DMS53 treated with DMSO at 0.1 percent for 48 hours (cell line): ENCODE data around the gene PPP1R14D.
A peak's percentile ranks its signal among the peaks of the same experiment; 100 is the strongest.

Source experiments
- DNase-seq: peaks from one replicate; lab custom pipeline; 2025; ENCODE audit not compliant: unreplicated experiment; lab: John Stamatoyannopoulos, UW

PPP1R14D gene

GRCh38 chr15:40787344-40787841 lies 41.1 kb downstream of the PPP1R14D start:
- DNase-seq = peak; percentile 87

- DNase-seq = no peak
These were observed 42.7 kb downstream of the PPP1R14D start for GRCh38 chr15:40785814-40786213.

- DNase-seq = no peak
These were observed 43.3 kb downstream of the PPP1R14D start for GRCh38 chr15:40785164-40785563.

- DNase-seq = peak; percentile 66
These were observed 45.8 kb downstream of the PPP1R14D start for GRCh38 chr15:40782609-40783227.

- no peak for DNase-seq
These were observed 51.9 kb downstream of the PPP1R14D start for GRCh38 chr15:40776537-40777141.

GRCh38 chr15:40775740-40776536 lies 52.6 kb downstream of the PPP1R14D start:
- DNase-seq = no peak

- no peak for DNase-seq
These were observed 53.5 kb downstream of the PPP1R14D start for GRCh38 chr15:40775007-40775406.

- DNase-seq = no peak
These were observed 54.6 kb downstream of the PPP1R14D start for GRCh38 chr15:40773902-40774301.

GRCh38 chr15:40773496-40773895 lies 55.0 kb downstream of the PPP1R14D start:
- no peak for DNase-seq

GRCh38 chr15:40772014-40772413 lies 56.5 kb downstream of the PPP1R14D start:
- no peak for DNase-seq

GRCh38 chr15:40771242-40771641 lies 57.3 kb downstream of the PPP1R14D start:
- no peak for DNase-seq

- DNase-seq = no peak
These were observed 58.3 kb downstream of the PPP1R14D start for GRCh38 chr15:40770147-40770721.

- DNase-seq = no peak
These were observed 59.0 kb downstream of the PPP1R14D start, which contains the start of gene C15orf62 for GRCh38 chr15:40769274-40770146. C15orf62 (plus strand) TSS chr15:40769980; CDS start chr15:40770496, 516 bp downstream.

GRCh38 chr15:40768521-40769273 lies 59.8 kb downstream of the PPP1R14D start:
- DNase-seq = no peak

GRCh38 chr15:40767838-40768500 lies 60.5 kb downstream of the PPP1R14D start:
- no peak for DNase-seq

- DNase-seq = no peak
These were observed 61.3 kb downstream of the PPP1R14D start for GRCh38 chr15:40766906-40767837.

- DNase-seq = no peak
These were observed 62.2 kb downstream of the PPP1R14D start for GRCh38 chr15:40766194-40766815.
